GM18907 (cell line): ENCODE results near the gene SHANK3.

ENCODE experiments used
- ATAC-seq: cut with Tn5 transposase; IDR thresholded peaks from one replicate; pipeline ENCODE4 v1.9.1; 2021; ENCODE audit warnings: mild to moderate bottlenecking, moderate library complexity; ENCODE audit not compliant: unreplicated experiment

Gene SHANK3

GRCh38 chr22:50677493-50678217 is 5.0 kb downstream of the SHANK3 start:
- ATAC-seq, result no peak

- ATAC-seq, result no peak
These were observed 5.6 kb downstream of the SHANK3 start for GRCh38 chr22:50678218-50678650.

- no peak for ATAC-seq
These were observed 6.3 kb downstream of the SHANK3 start for GRCh38 chr22:50678651-50679521.

GRCh38 chr22:50683086-50683993 is 10.7 kb downstream of the SHANK3 start:
- no peak for ATAC-seq

GRCh38 chr22:50683994-50684371 is 11.4 kb downstream of the SHANK3 start:
- no peak for ATAC-seq

- ATAC-seq, result no peak
These were observed 11.9 kb downstream of the SHANK3 start for GRCh38 chr22:50684501-50684900.

GRCh38 chr22:50684986-50685385 is 12.4 kb downstream of the SHANK3 start:
- no peak for ATAC-seq

GRCh38 chr22:50686794-50687193 is 14.2 kb downstream of the SHANK3 start:
- ATAC-seq, result no peak

GRCh38 chr22:50687829-50688228 is 15.2 kb downstream of the SHANK3 start:
- no peak for ATAC-seq

GRCh38 chr22:50688448-50688847 is 15.8 kb downstream of the SHANK3 start:
- no peak for ATAC-seq

- no peak for ATAC-seq
These were observed 18.9 kb downstream of the SHANK3 start for GRCh38 chr22:50691521-50691920.

- no peak for ATAC-seq
These were observed 20.8 kb downstream of the SHANK3 start for GRCh38 chr22:50693462-50693861.

- ATAC-seq, result no peak
These were observed 21.5 kb downstream of the SHANK3 start for GRCh38 chr22:50694099-50694605.

- ATAC-seq, result no peak
These were observed 22.3 kb downstream of the SHANK3 start for GRCh38 chr22:50694766-50695420.

- ATAC-seq, result no peak
These were observed 23.0 kb downstream of the SHANK3 start for GRCh38 chr22:50695421-50696250.

GRCh38 chr22:50696251-50696798 is 23.7 kb downstream of the SHANK3 start:
- ATAC-seq, result no peak

GRCh38 chr22:50696799-50697561 is 24.4 kb downstream of the SHANK3 start:
- no peak for ATAC-seq
